ENCODE results near the gene PCBP3. TPM values are rescaled to one million over a fixed set of nuclear protein-coding genes. Genes with fewer than 3 reads are reported as not detected.

The PCBP3 gene
- total and polyA plus RNA-seq, 5 experiments from 2014 or later = 0.47 to 2.3 (median 0.95) TPM; not detected in 1

- H3K36me3 Mint-ChIP-seq = peaks cover 0 to 6% (median 5%) of the 10 kb centered on the region in 3 donors
- peak overlapping the region in 4 of 10 donors; percentile 54 to 83 (median 68) for H3K4me3 Mint-ChIP-seq
- H3K27ac Mint-ChIP-seq = peak overlapping the region in 5 of 10 donors; percentile 2 to 65 (median 61)
- POLR2A ChIA-PET = no interaction called here
- peaks cover 64 to 97% (median 95%) of the 10 kb centered on the region in 4 donors for H3K4me1 Mint-ChIP-seq
- H3K27me3 Mint-ChIP-seq = peaks cover 0 to 22% (median 0%) of the 10 kb centered on the region in 5 donors
- peaks cover 0 to 11% (median 2%) of the 10 kb centered on the region in 9 donors for H3K9me3 Mint-ChIP-seq
- DNase-seq (peak in 2 of 10 donors; percentile 29 to 55), ATAC-seq (no peak)
Observed at GRCh38 chr21:45887788-45888187, 244.3 kb downstream of the PCBP3 start.

DNA sequence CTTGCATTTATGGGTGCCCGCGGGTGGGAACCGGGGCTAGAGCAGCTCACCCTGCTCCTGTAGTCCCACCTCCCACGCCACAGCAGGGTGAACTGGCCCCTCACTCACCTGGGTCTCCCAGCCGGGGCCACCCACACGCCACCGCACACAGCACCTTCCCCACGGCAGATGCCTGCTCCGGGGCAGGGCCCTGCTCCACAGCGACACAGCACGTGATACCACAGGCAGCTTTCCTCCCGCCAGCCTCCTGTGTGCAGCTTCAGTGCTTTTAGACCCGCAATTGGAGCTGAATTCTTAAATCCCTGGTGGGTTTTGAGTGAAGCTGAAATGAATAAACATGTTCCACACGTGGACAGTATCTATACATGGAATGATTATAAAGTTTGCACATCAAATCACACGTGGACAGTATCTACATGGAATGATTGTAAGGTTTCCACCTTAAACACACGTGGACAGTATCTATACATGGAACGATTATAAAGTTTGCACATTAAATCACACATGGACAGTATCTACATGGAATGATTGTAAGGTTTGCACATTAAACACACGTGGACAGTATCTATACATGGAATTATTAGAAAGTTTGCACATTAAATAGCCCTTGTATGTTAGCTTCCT is 245.0 kb downstream of the PCBP3 start:
- peak in 1 of 2 donors; percentile 29 for ATAC-seq

DNA sequence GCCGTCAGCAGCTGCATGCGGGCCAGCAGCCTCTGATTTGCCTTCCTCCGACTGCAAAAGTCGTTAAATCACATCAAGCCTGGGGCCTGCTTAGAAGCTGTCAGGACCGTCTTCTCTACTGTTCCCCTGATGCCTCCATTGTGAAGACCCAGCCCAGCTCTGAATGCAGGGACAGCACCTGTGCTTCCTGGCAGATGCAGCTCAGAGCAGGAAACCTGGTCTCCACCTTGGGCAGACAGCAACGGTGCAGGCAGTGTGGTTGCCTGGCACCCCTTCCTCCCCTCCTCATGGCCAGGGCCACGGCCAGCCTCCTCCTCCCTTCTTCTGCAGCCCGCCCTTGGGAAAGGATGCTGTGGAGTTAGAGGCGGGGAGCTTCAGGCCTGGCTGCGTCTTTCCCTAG is 245.7 kb downstream of the PCBP3 start:
- peaks cover 62 to 100% (median 93%) of the 10 kb centered on the region in 4 donors for H3K4me1 Mint-ChIP-seq
- H3K9me3 Mint-ChIP-seq = peaks cover 0 to 11% (median 2%) of the 10 kb centered on the region in 9 donors
- DNase-seq = peak in 3 of 10 donors; percentile 24 to 57 (median 25)
- peaks cover 0 to 6% (median 5%) of the 10 kb centered on the region in 3 donors for H3K36me3 Mint-ChIP-seq
- peaks cover 0 to 16% (median 0%) of the 10 kb centered on the region in 5 donors for H3K27me3 Mint-ChIP-seq
- H3K4me3 Mint-ChIP-seq = peak overlapping the region in 8 of 10 donors; percentile 1 to 72 (median 35)
- POLR2A ChIA-PET = interaction anchor here (1.6 kb wide), 1 partner anchor 9 kb away, joined by 3 read pairs; no protein-coding TSS in a partner anchor
- no peak for ATAC-seq
- H3K27ac Mint-ChIP-seq = peak overlapping the region in 2 of 10 donors; percentile 8 to 27

More for the DNA sequence above, 245.0 kb downstream of the PCBP3 start:
- Mint-ChIP-seq H3K27ac (peak overlapping the region in 2 of 10 donors; percentile 27 to 71), H3K4me3 (peak overlapping the region in 8 of 10 donors; percentile 20 to 72 (median 40)), H3K27me3 (peaks cover 0 to 16% (median 0%) of the 10 kb centered on the region in 5 donors), H3K36me3 (peaks cover 0 to 6% (median 5%) of the 10 kb centered on the region in 3 donors), H3K4me1 (peaks cover 65 to 96% (median 94%) of the 10 kb centered on the region in 4 donors), H3K9me3 (peaks cover 0 to 11% (median 2%) of the 10 kb centered on the region in 9 donors)
- POLR2A ChIA-PET = interaction anchor here (1.6 kb wide), 1 partner anchor 9 kb away, joined by 3 read pairs; no protein-coding TSS in a partner anchor
- DNase-seq = peak in 3 of 10 donors; percentile 26 to 58 (median 34)

DNA sequence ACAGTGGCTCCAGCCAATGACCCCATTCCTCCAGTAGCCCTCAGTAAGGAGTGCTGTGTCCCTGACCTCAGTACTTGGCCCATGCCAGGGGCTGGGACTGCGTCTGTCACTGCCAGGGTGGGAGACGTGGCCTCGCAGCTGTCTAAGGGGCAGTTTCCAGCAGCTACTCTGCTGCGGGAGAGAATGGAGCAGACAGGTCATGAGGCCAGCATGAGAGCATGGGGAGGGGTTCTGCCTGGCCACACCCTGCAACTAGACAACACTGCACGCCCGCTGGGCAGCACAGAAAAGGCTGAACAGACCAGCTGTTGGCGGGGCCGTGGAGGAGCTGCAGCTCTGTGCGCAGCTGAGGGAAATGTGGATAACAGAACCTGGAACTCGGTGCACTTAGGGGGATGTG is 246.4 kb downstream of the PCBP3 start:
- no peak for ATAC-seq
- H3K4me3 Mint-ChIP-seq = peak overlapping the region in 1 of 10 donors; percentile 45
- H3K4me1 Mint-ChIP-seq = peaks cover 59 to 96% (median 90%) of the 10 kb centered on the region in 4 donors
- H3K36me3 Mint-ChIP-seq = peaks cover 0 to 6% (median 5%) of the 10 kb centered on the region in 3 donors
- H3K27me3 Mint-ChIP-seq = peaks cover 0 to 16% (median 0%) of the 10 kb centered on the region in 5 donors
- peaks cover 0 to 11% (median 2%) of the 10 kb centered on the region in 9 donors for H3K9me3 Mint-ChIP-seq
- no peak for DNase-seq
- no peak overlapping the region for H3K27ac Mint-ChIP-seq
- POLR2A ChIA-PET = interaction anchor here (1.6 kb wide), 1 partner anchor 10 kb away, joined by 3 read pairs; no protein-coding TSS in a partner anchor

DNA sequence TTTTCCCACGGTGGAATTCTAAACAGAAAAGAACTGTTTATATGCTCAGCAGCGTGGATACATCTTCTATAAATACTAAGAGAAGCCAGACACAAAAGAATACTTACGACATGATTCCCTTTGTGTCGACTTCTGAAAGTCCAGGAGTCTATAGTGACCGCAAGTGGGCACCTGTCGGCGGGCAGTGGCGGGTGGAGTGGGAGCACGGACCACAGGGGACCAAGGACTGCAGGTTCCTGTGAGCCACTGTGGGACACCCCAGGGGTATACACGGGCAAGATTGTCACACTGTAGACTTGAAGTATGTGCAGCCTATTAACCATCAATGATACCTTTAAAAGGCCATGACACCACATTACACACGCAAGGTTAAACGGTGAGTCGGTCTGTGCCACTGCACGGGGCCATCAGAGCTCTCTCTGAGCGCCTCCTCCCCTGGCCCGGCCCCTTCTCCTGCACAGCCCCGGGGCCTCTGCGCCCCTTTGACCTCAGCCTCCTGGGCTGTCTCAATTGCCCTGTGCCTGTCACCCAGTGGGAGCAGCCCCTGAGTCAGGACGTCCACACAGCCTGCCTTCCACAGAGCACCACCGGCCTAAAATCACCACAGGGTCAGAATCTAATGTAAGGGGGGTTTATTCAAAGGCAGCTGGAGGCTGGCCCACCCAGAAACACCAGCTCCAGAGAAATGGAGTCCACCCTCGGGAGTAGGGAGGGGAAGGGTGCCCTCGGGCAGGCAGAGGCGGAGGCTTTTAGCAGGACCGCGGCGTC is 248.0 kb downstream of the PCBP3 start:
- Mint-ChIP-seq H3K36me3 (no peaks in the 10 kb centered on the region), H3K27me3 (peaks cover 0 to 16% (median 0%) of the 10 kb centered on the region in 5 donors), H3K4me3 (peak overlapping the region; percentile 7 to 86 (median 76)), H3K27ac (peak overlapping the region in 8 of 10 donors; percentile 49 to 92 (median 74)), H3K4me1 (peaks cover 47 to 80% (median 74%) of the 10 kb centered on the region in 4 donors), H3K9me3 (no peaks in the 10 kb centered on the region)
- DNase-seq (no peak), ATAC-seq (peak in 1 of 2 donors; percentile 6)
- POLR2A ChIA-PET = no interaction called here

DNA sequence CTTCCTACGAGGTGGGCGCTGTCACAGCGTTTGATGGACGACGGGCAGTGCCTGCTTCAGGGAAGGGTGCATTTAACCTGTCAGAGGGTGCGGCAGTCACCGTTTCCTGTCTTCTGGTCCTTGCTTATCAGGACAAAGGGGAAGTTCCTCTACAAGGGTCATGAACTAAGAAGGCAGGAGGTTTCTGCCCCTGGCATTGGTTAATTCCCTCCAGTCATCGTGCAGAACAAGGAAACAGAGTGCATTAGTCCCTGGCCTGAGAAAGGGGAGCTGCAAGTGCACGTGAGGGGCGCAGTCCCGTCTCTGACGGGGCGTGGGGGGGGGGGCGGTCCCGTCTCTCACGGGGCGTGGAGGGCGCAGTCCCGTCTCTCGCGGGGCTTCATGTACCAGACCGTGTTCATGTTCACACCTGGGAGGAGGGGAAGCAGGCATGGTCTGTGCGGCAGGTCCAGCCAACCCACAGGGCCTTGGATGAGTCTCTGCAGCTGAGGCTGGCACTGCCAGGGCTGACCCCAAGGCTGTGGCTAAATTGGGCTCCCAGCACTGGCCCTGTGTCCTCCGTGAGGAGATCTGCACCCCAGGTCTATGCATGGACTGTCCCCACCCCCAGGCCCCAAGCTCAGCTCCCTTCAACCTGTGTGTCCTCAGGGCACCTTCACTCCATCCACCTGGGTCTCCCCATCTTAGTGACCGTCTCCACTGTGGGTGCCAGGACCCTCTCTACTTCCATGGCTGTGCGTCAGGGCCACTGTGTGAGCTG is 248.8 kb downstream of the PCBP3 start:
- Mint-ChIP-seq H3K9me3 (no peaks in the 10 kb centered on the region), H3K36me3 (no peaks in the 10 kb centered on the region), H3K4me3 (peak overlapping the region; percentile 40 to 86 (median 76)), H3K27me3 (peaks cover 0 to 16% (median 0%) of the 10 kb centered on the region in 5 donors), H3K4me1 (peaks cover 43 to 73% (median 67%) of the 10 kb centered on the region in 4 donors), H3K27ac (peak overlapping the region in 9 of 10 donors; percentile 44 to 92 (median 77))
- ATAC-seq (peak; percentile 57 to 61), DNase-seq (peak in 4 of 10 donors; percentile 29 to 50 (median 41))
- POLR2A ChIA-PET = no interaction called here

DNA sequence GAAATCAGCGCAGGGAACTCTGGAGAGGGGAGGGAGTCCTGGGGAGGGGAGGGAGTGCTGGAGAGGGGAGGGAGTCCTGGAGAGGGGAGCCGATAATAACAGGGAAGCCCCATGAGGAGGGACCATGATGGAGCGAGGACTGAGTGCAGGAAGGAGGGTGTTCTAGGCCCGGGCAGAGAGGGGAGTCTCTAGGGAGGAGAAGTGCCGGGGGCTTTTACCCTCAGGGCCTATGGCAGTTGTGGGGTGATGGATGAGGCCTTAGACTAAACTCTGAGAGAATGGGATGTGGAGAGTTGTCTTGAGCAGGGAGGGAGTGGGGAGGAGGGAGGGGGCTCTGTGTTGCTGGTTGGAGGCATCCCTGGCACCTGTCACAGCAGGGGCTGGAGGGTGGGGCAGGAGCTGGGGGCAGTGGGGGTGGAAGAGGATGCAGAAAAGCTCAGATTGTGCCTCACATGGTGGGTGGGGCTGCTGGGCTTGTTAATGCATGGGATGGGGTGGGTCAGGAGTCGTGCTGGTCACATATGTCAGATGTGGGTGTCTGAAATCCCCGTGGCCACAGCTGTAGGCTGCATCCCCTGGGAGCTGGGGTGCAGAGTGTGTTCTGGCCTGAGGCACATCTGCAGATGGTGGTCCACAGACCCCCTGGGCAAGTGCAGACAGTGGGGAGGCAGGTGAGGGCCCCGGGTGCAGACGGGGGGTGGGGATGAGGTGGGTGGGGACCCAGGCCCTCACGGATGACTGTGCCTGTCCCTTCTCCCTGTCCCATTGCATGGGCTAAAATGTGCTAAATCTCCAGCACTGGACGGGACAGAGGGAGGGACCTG is 249.6 kb downstream of the PCBP3 start:
- H3K27ac Mint-ChIP-seq = peak overlapping the region in 3 of 10 donors; percentile 62 to 83 (median 71)
- DNase-seq = no peak
- POLR2A ChIA-PET = no interaction called here

DNA sequence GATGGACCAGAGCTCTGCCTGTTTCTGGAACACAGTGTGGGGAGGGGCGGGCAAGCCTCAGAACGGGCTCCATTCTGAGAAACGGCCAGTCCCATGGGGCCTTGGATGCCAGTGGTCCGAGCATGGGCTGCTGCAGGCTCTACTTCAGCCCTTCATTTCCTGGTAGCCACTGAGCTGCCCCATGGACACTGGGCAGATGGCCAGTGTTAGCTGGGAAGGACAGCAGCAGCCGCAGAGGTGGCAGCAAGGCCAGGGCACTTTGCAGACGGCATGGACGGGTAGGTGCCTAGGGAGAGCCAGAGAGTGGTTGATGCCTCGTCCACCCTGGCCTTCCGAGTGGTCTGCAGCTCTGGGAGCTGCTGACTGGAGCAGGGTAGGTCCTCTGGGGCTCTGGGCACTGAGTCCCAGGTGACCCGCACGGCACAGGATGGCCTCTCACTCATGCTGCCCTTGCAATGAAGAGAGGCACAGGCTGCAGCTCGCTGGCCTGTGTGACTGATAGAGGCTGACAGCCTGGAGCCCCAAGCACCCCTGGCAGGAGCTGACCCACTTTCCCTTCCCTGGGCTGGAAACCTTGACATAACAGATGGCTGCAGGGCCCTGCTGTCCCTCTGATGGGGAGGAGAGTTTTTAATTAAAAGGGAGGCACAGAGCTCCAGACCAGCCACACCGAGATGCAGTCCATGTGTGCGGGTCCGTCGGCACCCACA is 250.4 kb downstream of the PCBP3 start:
- Mint-ChIP-seq H3K9me3 (no peaks in the 10 kb centered on the region), H3K27me3 (peaks cover 0 to 16% (median 0%) of the 10 kb centered on the region in 5 donors), H3K4me3 (no peak overlapping the region), H3K36me3 (no peaks in the 10 kb centered on the region), H3K27ac (peak overlapping the region in 1 of 10 donors; percentile 75), H3K4me1 (peaks cover 35 to 60% (median 53%) of the 10 kb centered on the region in 4 donors)
- ATAC-seq (no peak), DNase-seq (no peak)
- POLR2A ChIA-PET = no interaction called here

More for the DNA sequence above, 249.6 kb downstream of the PCBP3 start:
- H3K9me3 Mint-ChIP-seq = no peaks in the 10 kb centered on the region
- no peak for ATAC-seq
- peaks cover 40 to 68% (median 61%) of the 10 kb centered on the region in 4 donors for H3K4me1 Mint-ChIP-seq
- H3K4me3 Mint-ChIP-seq = peak overlapping the region in 4 of 10 donors; percentile 18 to 62 (median 38)
- peaks cover 0 to 16% (median 0%) of the 10 kb centered on the region in 5 donors for H3K27me3 Mint-ChIP-seq
- H3K36me3 Mint-ChIP-seq = no peaks in the 10 kb centered on the region

DNA sequence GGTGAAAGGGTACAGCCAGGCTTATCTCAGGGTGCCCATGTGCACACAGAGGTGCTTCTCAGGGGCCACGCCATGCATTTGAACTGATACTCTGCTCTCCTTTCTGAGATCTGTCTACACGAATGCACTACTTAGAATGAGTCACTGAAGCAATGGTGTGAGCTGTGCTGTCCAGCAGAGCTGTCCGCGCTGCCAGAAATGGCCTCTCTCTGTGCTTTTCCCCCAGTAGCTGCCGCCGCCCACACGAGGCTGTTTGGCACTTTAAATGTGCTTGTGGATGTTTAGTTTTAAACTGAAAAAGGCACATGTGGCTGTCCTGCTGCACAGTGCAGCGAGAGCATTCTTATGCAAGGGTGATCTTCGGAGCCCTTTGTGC is 250.9 kb downstream of the PCBP3 start:
- H3K36me3 Mint-ChIP-seq = no peaks in the 10 kb centered on the region
- POLR2A ChIA-PET = no interaction called here

DNA sequence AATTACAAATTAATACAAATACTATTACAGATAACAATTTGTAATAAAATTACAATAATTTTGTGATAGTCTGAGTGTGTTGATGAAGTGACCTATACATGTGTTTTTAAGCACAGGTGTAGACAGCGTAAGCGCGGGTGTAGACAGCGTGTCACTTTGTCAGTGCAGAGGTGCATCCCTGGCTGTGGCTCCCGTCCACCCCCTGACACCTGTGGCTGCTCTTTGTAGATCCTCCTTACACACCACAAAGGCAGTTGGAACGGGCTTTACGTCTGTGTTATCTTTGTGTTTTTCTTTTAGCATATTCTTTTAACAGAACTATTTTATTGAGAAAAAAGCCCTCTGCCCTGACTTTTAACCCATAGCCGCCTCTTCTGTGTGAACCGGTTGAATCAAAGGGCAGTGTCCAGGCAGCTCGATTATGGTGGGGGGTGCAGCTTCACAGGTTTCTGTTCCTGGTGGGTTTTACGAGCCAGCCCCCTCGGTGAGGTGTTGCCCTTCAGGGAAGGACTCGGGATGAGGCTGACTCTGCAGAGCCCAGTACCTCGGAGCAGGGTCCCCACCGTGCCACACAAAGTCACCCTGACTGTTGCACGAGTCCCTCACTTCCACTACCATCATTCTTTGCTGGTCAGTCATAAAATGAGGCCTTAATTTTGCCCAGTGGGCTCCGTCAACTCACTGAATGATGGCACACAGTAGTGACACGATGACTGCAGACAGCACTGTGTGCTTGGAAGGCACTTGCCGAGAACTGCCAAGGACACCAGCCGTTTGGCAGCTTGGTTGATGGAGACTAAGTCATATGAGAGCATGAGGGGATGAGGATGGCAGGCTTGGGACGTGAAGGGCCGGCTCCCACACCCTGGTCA is 251.6 kb downstream of the PCBP3 start:
- Mint-ChIP-seq H3K4me3 (no peak overlapping the region), H3K9me3 (no peaks in the 10 kb centered on the region), H3K4me1 (peaks cover 28 to 48% (median 41%) of the 10 kb centered on the region in 4 donors), H3K27me3 (peaks cover 0 to 9% (median 0%) of the 10 kb centered on the region in 5 donors), H3K36me3 (no peaks in the 10 kb centered on the region), H3K27ac (no peak overlapping the region)
- ATAC-seq (no peak), DNase-seq (no peak)
- POLR2A ChIA-PET = interaction anchor here (0.6 kb wide), 1 partner anchor 403 kb away, joined by 5 read pairs; no protein-coding TSS in a partner anchor

More for the DNA sequence above, 250.9 kb downstream of the PCBP3 start:
- Mint-ChIP-seq H3K4me3 (peak overlapping the region in 1 of 10 donors; percentile 4), H3K27ac (peak overlapping the region in 3 of 10 donors; percentile 17 to 78 (median 75)), H3K4me1 (peaks cover 31 to 55% (median 48%) of the 10 kb centered on the region in 4 donors), H3K9me3 (no peaks in the 10 kb centered on the region), H3K27me3 (peaks cover 0 to 16% (median 0%) of the 10 kb centered on the region in 5 donors)
- ATAC-seq (no peak), DNase-seq (no peak)

All from naive thymus-derived CD8-positive, alpha-beta T cell (primary cell).